Neural cell (in vitro differentiated cells): ENCODE results near the gene AGBL5.

Experiments
- REST ChIP-seq: IDR thresholded peaks from 2 replicates; pipeline ENCODE4 v1.6.1; 2012; ENCODE audit warnings: borderline replicate concordance
- TAF1 ChIP-seq: IDR thresholded peaks from 2 replicates; pipeline ENCODE4 v1.6.1; 2012; ENCODE audit warnings: low read depth
- TF ChIP-seq, protein P1 (sequence below): fragments of 450-650 bp; IDR thresholded peaks from 2 replicates; pipeline ENCODE4 v1.5.1; 2014; ENCODE audit warnings: antibody characterized with exemption, mild to moderate bottlenecking, moderate library complexity; ENCODE audit not compliant: poor library complexity, severe bottlenecking

- TF ChIP-seq, protein P1, sequence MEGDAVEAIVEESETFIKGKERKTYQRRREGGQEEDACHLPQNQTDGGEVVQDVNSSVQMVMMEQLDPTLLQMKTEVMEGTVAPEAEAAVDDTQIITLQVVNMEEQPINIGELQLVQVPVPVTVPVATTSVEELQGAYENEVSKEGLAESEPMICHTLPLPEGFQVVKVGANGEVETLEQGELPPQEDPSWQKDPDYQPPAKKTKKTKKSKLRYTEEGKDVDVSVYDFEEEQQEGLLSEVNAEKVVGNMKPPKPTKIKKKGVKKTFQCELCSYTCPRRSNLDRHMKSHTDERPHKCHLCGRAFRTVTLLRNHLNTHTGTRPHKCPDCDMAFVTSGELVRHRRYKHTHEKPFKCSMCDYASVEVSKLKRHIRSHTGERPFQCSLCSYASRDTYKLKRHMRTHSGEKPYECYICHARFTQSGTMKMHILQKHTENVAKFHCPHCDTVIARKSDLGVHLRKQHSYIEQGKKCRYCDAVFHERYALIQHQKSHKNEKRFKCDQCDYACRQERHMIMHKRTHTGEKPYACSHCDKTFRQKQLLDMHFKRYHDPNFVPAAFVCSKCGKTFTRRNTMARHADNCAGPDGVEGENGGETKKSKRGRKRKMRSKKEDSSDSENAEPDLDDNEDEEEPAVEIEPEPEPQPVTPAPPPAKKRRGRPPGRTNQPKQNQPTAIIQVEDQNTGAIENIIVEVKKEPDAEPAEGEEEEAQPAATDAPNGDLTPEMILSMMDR = no peak
- TF ChIP-seq TAF1 (no peak), REST (no peak)
Observed at GRCh38 chr2:27086724-27087593, 35.5 kb downstream of the AGBL5 start, which contains the start of gene KHK.
